HG03060 (cell line): ENCODE data around the gene CDC42SE1.

Experiments
- ATAC-seq: cut with Tn5 transposase; IDR thresholded peaks from one replicate; pipeline ENCODE4 v1.9.1; 2021; ENCODE audit warnings: low read depth, moderate number of reproducible peaks; ENCODE audit not compliant: unreplicated experiment

CDC42SE1 gene

DNA sequence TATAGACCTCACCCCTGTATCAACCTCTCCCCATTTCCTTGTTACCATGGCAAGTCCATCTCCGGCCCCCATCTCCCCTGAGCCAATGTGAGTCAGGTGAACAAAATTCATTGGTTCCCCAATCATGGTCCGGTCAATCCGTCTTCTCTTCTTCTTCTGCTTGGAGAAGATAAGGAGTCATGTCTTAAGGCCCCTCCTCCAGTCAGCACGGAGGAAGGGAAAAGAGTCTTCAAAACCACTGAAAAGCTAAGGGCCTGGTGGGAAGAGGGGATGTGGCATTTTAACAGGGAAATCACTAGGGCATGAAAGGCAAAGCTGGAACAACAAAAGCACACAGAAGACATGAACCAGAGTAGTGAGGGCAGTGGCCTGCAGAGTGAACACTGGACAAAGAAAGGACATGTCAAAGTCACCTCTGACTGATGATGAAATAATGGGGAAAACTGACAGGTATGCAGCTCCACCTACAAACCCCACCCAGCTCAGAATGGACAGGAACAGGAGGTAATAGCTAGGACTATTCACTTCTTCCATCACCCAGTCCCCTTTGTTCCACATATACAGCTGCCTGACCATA is 4.4 kb downstream of the CDC42SE1 start:
- ATAC-seq: no peak

GRCh38 chr1:151051356-151052009 is 7.9 kb downstream of the CDC42SE1 start:
- no peak for ATAC-seq

DNA sequence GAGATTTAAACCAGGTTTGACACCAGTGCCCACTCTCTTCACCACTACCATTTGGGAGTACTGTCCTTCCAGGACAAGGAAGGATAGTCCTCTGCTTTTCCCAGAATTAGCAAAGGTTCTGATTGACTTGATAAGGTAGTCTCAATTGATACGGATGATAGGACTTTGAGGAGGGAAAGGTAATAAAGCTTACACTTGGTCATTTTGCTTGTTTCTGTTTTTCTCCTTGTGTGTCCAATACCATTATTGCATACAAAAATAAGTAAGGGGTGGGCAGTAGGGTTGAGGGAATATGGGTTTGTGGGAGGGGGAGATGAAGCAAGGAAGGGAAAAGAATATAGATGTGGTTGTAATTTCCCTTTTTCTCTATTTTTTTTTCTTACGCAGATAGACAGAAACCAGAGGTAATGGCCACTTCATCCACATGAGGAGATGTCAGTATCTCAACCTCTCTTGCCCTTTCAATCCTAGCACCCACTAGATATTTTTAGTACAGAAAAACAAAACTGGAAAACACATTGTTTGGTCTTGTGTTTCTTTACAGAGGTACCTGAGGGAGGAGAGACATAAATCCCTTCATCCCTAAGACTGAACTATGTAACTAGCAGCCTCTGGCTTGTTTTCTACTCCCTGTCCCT is 9.3 kb downstream of the CDC42SE1 start:
- no peak for ATAC-seq

DNA sequence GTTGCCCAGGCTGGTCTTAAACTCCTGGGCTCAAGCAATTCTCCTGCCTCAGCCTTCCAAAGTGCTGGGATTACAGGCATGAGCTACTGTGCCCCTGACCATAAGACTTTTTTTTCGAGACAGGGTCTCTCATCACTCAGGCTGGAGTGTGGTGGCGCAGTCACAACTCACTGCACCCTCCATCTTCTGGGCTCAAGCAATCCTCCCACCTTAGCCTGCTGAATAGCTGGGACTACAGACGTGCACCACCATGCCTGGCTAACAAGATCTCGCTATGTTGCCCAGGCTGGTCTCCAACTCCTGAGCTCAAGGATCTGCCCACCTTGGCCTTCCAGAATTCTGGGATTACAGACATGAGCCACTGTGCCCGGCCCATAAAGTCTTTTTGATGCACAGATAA is 10.0 kb downstream of the CDC42SE1 start:
- ATAC-seq: no peak

DNA sequence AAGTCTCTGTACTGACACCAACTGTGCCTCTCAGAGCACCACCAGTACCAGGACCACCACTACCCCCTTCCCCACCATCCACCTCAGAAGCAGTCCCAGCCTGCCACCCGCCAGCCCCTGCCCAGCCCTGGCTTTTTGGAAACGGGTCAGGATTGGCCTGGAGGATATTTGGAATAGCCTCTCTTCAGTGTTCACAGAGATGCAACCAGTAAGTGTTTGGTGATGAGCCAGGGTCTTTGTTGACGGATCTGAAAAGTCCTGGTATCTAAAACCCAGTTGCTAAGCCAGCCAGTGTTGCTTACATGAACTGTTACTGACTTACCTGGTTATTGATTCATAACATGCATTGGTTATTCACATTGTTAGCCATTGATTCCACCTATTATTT is 10.8 kb downstream of the CDC42SE1 start:
- no peak for ATAC-seq

DNA sequence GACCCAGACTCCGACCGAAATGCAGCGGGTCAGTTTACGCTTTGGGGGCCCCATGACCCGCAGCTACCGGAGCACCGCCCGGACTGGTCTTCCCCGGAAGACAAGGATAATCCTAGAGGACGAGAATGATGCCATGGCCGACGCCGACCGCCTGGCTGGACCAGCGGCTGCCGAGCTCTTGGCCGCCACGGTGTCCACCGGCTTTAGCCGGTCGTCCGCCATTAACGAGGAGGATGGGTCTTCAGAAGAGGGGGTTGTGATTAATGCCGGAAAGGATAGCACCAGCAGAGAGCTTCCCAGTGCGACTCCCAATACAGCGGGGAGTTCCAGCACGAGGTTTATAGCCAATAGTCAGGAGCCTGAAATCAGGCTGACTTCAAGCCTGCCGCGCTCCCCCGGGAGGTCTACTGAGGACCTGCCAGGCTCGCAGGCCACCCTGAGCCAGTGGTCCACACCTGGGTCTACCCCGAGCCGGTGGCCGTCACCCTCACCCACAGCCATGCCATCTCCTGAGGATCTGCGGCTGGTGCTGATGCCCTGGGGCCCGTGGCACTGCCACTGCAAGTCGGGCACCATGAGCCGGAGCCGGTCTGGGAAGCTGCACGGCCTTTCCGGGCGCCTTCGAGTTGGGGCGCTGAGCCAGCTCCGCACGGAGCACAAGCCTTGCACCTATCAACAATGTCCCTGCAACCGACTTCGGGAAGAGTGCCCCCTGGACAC is 11.3 kb downstream of the CDC42SE1 start:
- ATAC-seq: no peak

GRCh38 chr1:151047591-151047924 is 11.9 kb downstream of the CDC42SE1 start, which contains the start of gene C1orf56:
Gene C1orf56 (plus strand): TSS chr1:151047751. CDS start chr1:151047848, 97 bp downstream.
- no peak for ATAC-seq

DNA sequence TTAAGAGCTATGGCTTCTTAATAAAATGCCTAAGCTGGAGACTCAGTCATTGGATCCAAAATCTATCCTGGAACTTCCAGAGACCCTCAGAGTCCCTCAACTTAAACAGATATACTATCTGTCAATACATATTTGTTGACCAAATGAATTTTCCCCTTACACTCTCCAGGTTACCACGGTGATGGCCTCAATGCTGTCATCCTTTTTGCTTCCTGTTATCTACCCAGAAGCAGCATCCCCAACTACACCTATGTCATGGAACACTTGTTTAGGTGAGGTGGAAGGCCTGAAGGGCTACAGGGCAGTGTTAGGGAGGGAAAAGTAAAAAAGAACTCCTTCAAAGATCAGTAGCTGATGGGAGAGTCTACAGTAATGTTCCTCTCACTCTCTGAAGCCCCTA is 16.3 kb downstream of the CDC42SE1 start:
- ATAC-seq: no peak

DNA sequence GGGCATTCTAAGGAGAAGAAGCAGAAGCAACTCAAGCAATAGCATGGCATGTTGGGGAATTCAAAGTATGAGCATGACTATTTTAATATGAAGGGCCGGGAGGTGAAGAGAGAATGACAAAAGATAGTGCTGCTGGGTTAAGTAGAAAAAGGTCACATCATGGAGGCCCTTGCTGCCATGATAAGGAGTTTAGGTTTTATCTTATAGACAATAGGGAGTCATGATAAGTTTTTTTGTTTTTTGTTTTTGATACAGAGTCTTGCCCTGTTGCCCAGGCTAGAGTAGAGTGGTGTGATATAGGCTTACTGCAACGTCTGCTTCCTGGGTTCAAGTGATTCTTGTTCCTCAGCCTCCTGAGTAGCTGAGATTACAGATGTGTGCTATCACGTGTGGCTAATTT is 19.9 kb downstream of the CDC42SE1 start:
- no peak for ATAC-seq

DNA sequence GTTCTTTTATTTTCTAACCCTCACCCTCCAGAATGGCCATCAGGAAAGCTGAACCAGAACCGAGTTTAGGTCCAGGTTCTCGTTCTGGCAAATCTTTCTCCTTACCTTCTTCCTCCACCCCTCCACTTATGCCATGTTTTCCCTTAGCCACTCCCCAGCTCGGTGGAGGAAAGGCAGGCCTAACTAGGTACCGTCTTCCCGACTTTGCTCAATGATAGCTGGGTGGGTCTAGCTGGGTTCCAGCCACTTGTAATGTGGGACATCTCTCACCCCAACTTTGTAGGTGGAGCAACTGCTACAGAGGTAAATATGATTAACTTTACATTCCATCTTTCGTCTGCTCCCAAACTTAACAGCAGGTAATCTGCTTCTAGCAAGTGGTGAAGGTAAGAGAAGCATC is 22.4 kb downstream of the CDC42SE1 start:
- no peak for ATAC-seq

- ATAC-seq: no peak
Observed at GRCh38 chr1:151036356-151036755, 23.1 kb downstream of the CDC42SE1 start, which contains the start of gene BNIPL. Gene BNIPL (plus strand): TSS chr1:151036586. CDS start chr1:151036726, 140 bp downstream.

DNA sequence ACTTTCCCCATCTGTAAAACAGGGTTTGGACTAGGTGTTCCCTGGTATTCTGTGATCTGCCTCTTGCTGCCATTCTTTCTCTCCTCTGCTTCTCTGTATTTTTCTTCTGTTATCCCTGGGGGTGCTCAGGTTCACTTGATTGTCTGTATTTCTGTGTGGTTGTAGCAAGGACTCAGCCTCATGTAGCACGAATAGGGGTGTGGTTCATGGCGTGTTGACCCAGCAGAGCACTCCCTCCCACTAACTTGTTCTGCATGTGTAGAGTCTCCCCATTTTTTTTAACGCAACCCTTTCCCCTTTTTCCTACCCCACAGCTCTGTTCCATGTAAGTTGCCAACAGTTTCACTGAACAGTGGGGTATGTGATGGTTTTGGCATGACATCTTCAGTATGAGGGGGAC is 24.3 kb downstream of the CDC42SE1 start:
- ATAC-seq: no peak

DNA sequence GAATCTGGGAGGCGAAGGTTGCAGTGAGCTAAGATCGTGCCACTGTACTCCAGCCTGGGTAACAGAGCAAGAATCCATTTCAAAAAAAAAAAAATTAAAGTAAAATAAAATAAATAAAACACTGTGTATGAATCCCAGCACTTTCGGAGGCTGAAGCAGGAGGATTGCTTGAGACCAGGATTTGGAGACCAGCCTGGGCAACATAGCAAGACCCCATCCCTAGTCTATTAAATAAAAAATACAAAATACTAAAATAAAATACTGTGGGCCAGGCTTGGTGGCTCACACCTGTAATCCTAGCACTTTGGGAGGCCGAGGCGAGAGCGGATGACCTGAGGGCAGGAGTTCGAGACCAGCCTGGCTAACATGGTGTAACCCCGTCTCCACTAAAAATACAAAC is 27.3 kb downstream of the CDC42SE1 start:
- ATAC-seq: no peak

- no peak for ATAC-seq
Observed at GRCh38 chr1:151026460-151026859, 33.0 kb downstream of the CDC42SE1 start.

DNA sequence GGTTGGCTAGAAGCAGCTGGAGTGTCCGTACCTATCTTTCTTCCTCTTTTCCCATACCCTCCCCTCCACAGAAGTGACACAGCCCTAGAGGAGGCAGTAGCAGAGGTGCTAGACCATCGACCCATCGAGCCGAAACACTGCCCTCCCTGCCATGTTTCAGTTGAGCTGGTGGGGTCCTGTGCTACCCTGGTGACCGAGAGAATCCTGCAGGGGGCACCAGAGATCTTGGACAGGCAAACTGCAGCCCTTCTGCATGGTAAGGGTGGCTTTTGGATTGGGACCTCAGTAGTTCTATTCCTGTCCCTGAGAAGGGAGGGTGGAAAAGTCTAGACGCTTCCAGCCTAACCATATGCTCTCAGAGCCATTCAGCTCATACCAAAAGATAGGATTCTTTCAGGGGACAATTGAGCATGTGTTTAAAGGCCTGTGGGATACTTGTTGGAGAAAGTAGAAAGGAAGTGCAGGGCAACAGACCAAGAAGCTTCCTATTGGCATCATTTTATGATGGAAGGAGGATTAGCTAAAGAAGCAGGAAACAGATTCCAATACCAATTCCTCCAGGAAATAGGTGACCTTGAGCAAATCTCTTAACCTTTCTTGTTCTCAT is 34.8 kb downstream of the CDC42SE1 start:
- no peak for ATAC-seq

DNA sequence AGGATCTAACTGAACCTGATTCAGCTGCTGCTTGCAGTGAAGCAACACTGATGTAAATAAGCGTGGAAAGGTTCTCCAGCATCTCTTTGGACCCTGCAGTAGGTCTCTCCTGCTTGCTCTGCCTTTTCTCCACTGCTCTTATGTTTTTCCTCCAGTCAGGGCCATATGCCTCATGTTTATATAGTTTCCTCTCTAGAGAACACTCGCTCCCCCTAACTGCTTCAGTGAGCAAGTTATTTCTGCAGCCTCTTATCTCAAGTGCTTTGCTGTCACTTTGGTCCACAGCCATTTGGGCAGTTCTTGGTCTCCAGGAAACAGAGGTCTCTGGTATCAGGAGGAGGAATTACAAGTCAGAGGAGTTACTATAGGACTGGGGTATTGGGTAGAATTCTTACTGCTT is 45.9 kb downstream of the CDC42SE1 start:
- no peak for ATAC-seq

DNA sequence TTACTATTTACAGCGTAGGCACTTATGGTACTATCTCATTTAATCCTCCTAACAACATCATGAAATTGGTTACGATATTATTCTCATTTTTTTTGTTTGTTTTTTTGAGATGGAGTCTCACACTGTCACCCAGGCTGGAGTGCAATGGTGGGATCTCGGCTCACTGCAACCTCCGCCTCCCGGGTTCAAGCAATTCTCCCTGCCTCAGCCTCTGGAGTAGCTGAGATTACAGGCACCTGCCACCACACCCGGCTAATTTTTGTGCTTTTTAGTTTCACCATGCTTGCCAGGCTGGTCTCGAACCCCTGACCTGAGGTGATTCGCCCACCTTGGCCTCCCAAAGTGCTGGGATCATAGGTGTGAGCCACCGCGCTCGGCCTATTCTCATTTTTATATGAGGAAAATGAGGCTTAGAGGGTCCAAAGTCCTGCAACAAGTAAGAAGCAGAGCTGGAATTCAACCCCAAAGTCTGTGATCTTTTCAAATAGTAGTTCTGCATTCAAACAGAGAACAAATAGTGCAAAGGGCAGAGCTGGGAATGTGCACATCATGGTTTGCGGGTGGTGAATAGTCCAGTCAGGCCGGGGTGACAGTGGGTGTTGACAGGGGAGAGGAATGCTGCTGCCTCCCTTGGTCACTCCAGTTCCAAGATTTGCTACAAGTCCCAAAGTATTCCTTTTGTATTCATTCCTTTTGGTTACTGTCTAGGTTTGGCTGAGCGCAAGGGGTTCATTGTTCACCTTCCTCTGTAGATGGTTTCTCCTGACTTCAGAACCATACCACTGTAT is 46.5 kb downstream of the CDC42SE1 start:
- ATAC-seq: no peak

GRCh38 chr1:151011154-151011850 is 48.1 kb downstream of the CDC42SE1 start:
- no peak for ATAC-seq

GRCh38 chr1:151010346-151010726 is 49.1 kb downstream of the CDC42SE1 start:
- no peak for ATAC-seq
